ENCODE results near the gene SIGLEC12.
A peak's percentile ranks its signal among the peaks of the same experiment; 100 is the strongest.

Gene SIGLEC12

GRCh38 chr19:51441410-51442390 lies 59.9 kb downstream of the SIGLEC12 start:
- TF ChIP-seq, protein P1, sequence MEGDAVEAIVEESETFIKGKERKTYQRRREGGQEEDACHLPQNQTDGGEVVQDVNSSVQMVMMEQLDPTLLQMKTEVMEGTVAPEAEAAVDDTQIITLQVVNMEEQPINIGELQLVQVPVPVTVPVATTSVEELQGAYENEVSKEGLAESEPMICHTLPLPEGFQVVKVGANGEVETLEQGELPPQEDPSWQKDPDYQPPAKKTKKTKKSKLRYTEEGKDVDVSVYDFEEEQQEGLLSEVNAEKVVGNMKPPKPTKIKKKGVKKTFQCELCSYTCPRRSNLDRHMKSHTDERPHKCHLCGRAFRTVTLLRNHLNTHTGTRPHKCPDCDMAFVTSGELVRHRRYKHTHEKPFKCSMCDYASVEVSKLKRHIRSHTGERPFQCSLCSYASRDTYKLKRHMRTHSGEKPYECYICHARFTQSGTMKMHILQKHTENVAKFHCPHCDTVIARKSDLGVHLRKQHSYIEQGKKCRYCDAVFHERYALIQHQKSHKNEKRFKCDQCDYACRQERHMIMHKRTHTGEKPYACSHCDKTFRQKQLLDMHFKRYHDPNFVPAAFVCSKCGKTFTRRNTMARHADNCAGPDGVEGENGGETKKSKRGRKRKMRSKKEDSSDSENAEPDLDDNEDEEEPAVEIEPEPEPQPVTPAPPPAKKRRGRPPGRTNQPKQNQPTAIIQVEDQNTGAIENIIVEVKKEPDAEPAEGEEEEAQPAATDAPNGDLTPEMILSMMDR (IDR thresholded peaks at IDR 0.05; ENCODE audit: low read length): no peak; the same call in 1 of the 2 replicates
- TF ChIP-seq EZH2 (IDR thresholded peaks at IDR 0.05; ENCODE audit: borderline replicate concordance, low read length): no peak
- Histone ChIP-seq H3K4me2 (ENCODE audit: low read length) (peak overlapping the region; percentile 58), H3K27ac (ENCODE audit: low read depth, low read length, poor library complexity, severe bottlenecking) (no peak overlapping the region), H3K36me3 (ENCODE audit: insufficient read depth, low read length) (no peaks in the 10 kb centered on the region), H3F3A (ENCODE audit: insufficient read depth, low read length) (no peaks in the 10 kb centered on the region), H2AFZ (ENCODE audit: low read length) (no peak overlapping the region), H3K9me2 (ENCODE audit: low read depth, low read length) (no peaks in the 10 kb centered on the region), H3K9me3 (ENCODE audit: low read length) (no peaks in the 10 kb centered on the region), H3K9ac (ENCODE audit: low read length) (peak overlapping the region; percentile 16; the same call in 1 of the 2 replicates), H4K20me1 (ENCODE audit: insufficient read depth, low read length) (no peaks in the 10 kb centered on the region), H3K4me1 (ENCODE audit: insufficient read depth, low read length, severe bottlenecking) (peaks cover 18% of the 10 kb centered on the region), H3K27me3 (ENCODE audit: insufficient read depth, low read length) (peaks cover 2% of the 10 kb centered on the region; the same call in 1 of the 2 replicates), H3K79me2 (ENCODE audit: insufficient read depth, low read length) (no peaks in the 10 kb centered on the region), H3K4me3 (ENCODE audit: low read depth, low read length, poor library complexity, severe bottlenecking) (peak overlapping the region; percentile 44)
